Immature natural killer cell (primary cell): ENCODE data around the gene UBE2E1. TPM values are rescaled to one million over a fixed set of nuclear protein-coding genes. Genes with fewer than 3 reads are reported as not detected.

Experiments
- DNase-seq, 3 donors: peaks; one replicate each; pipeline ENCODE4 v3.0.0; 2022; ENCODE audit warnings: mixed read lengths in 1 of 3
- H3K27ac Mint-ChIP-seq, 6 donors: one replicate each; pipeline ENCODE4 v1.8.0; 2020; ENCODE audit warnings: mixed read lengths in 6 of 6, mild to moderate bottlenecking in 5 of 6, inconsistent platforms in 4 of 6, moderate library complexity in 3 of 6
- H3K27me3 Mint-ChIP-seq, 3 donors: one replicate each; pipeline ENCODE4 v1.8.0; 2020 to 2021; ENCODE audit warnings: low read depth in 3 of 3, mild to moderate bottlenecking in 3 of 3, mixed read lengths in 3 of 3, moderate library complexity in 3 of 3, inconsistent platforms in 1 of 3
- H3K36me3 Mint-ChIP-seq, 3 donors: one replicate each; pipeline ENCODE4 v1.8.0; 2020; ENCODE audit warnings: mixed read lengths in 3 of 3, inconsistent platforms in 2 of 3, mild to moderate bottlenecking in 2 of 3
- H3K4me1 Mint-ChIP-seq, 2 donors: one replicate each; pipeline ENCODE4 v1.8.0; 2020; ENCODE audit warnings: inconsistent platforms in 2 of 2, mild to moderate bottlenecking in 2 of 2, mixed read lengths in 2 of 2, moderate library complexity in 1 of 2
- H3K4me3 Mint-ChIP-seq, 5 donors: one replicate each; pipeline ENCODE4 v1.8.0; 2020; ENCODE audit warnings: mild to moderate bottlenecking in 5 of 5, mixed read lengths in 5 of 5, inconsistent platforms in 3 of 5, moderate library complexity in 3 of 5
- H3K9me3 Mint-ChIP-seq, 6 donors: one replicate each; pipeline ENCODE4 v1.8.0; 2020; ENCODE audit warnings: mild to moderate bottlenecking in 6 of 6, mixed read lengths in 6 of 6, inconsistent platforms in 4 of 6, moderate library complexity in 3 of 6
- polyA plus RNA-seq, 3 donors: library from polyadenylated mRNA; unstranded; fragments of 300-500 nt; fragmentation: Illumina TruSeq; gene quantifications; one replicate each; pipeline ENCODE4 v1.2.3, GENCODE V29; 2021

The UBE2E1 gene
- polyA plus RNA-seq, 3 donors from 2014 or later = 18.0 to 43.9 (median 19.2) TPM

GRCh38 chr3:23804441-23805209 lies 1.1 kb upstream of the UBE2E1 start:
- H3K27me3 Mint-ChIP-seq = peaks cover 5 to 12% (median 8%) of the 10 kb centered on the region in 3 donors
- H3K36me3 Mint-ChIP-seq = no peaks in the 10 kb centered on the region
- H3K4me1 Mint-ChIP-seq = peaks cover 32 to 39% of the 10 kb centered on the region in 2 donors
- H3K4me3 Mint-ChIP-seq = peak overlapping the region; percentile 31 to 92 (median 88)
- peak overlapping the region; percentile 2 to 85 (median 38) for H3K27ac Mint-ChIP-seq
- no peaks in the 10 kb centered on the region for H3K9me3 Mint-ChIP-seq
- DNase-seq = no peak

GRCh38 chr3:23805210-23805632 lies 534 bp upstream of the UBE2E1 start:
- no peaks in the 10 kb centered on the region for H3K36me3 Mint-ChIP-seq
- peaks cover 38 to 45% of the 10 kb centered on the region in 2 donors for H3K4me1 Mint-ChIP-seq
- peak overlapping the region; percentile 72 to 89 (median 82) for H3K27ac Mint-ChIP-seq
- peaks cover 9 to 17% (median 10%) of the 10 kb centered on the region in 3 donors for H3K27me3 Mint-ChIP-seq
- no peaks in the 10 kb centered on the region for H3K9me3 Mint-ChIP-seq
- no peak for DNase-seq
- peak overlapping the region; percentile 87 to 95 (median 92) for H3K4me3 Mint-ChIP-seq

GRCh38 chr3:23806534-23807423 lies 1.0 kb downstream of the UBE2E1 start:
- DNase-seq = peak in 1 of 3 donors; percentile 14
- peak overlapping the region; percentile 73 to 95 (median 92) for H3K27ac Mint-ChIP-seq
- peaks cover 11 to 22% (median 15%) of the 10 kb centered on the region in 3 donors for H3K27me3 Mint-ChIP-seq
- H3K4me1 Mint-ChIP-seq = peaks cover 49 to 58% of the 10 kb centered on the region in 2 donors
- H3K4me3 Mint-ChIP-seq = peak overlapping the region; percentile 94 to 98 (median 95)
- H3K36me3 Mint-ChIP-seq = peaks cover 0 to under 1% (median 0%) of the 10 kb centered on the region in 3 donors
- no peaks in the 10 kb centered on the region for H3K9me3 Mint-ChIP-seq

GRCh38 chr3:23807424-23808015 lies 1.8 kb downstream of the UBE2E1 start:
- Mint-ChIP-seq H3K27me3 (peaks cover 11 to 22% (median 15%) of the 10 kb centered on the region in 3 donors), H3K4me1 (peaks cover 56 to 65% of the 10 kb centered on the region in 2 donors), H3K4me3 (peak overlapping the region; percentile 94 to 98 (median 95)), H3K9me3 (no peaks in the 10 kb centered on the region), H3K36me3 (peaks cover 0 to 4% (median 4%) of the 10 kb centered on the region in 3 donors), H3K27ac (peak overlapping the region; percentile 73 to 95 (median 92))
- no peak for DNase-seq

DNA sequence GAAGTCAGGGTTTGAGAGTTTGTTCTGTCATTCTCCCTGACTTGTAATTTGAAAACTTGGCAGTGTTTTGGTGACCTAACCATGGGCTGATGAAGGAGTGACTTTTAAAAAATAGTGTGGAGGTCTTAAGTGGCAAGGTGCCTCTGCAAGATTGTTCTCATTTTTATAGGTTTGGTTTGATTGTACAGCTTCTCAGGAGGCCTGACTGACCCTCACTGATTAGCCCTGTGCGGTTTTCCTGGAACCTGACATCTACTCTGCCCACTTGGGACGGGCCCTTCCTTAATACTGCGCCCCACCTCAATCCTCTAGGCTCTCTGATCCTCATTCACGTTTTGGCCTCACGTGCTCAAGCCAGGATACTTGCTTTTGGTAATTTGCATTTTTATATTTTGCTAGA lies 2.8 kb downstream of the UBE2E1 start:
- peak overlapping the region in 5 of 6 donors; percentile 22 to 95 (median 92) for H3K27ac Mint-ChIP-seq
- H3K36me3 Mint-ChIP-seq = peaks cover 0 to 4% (median 4%) of the 10 kb centered on the region in 3 donors
- DNase-seq = no peak
- H3K27me3 Mint-ChIP-seq = peaks cover 11 to 22% (median 15%) of the 10 kb centered on the region in 3 donors
- H3K4me1 Mint-ChIP-seq = peaks cover 57 to 72% of the 10 kb centered on the region in 2 donors
- peak overlapping the region; percentile 8 to 98 (median 94) for H3K4me3 Mint-ChIP-seq
- H3K9me3 Mint-ChIP-seq = no peaks in the 10 kb centered on the region

DNA sequence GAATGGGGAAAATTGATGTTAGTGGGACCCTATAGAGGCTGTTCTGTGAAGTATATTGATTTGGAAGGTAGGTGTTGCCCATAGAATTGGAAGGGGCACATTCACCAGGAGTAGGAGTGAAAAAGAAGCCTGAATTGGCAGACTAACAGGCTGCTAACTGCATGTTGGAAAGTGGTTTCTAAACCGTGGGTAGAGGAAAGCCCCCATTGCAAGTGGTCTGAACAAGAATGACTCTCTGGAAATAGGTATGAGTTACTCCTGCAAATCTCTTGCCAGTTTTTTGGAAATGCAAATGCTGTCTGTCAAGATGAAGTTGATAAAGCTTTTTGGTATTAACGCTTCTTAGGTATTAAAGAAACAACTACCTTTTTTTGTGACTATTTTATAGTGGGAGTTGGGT lies 3.5 kb downstream of the UBE2E1 start:
- Mint-ChIP-seq H3K36me3 (peaks cover 0 to 4% (median 4%) of the 10 kb centered on the region in 3 donors), H3K9me3 (no peaks in the 10 kb centered on the region), H3K27me3 (peaks cover 11 to 22% (median 15%) of the 10 kb centered on the region in 3 donors), H3K4me1 (peaks cover 57 to 72% of the 10 kb centered on the region in 2 donors), H3K27ac (peak overlapping the region; percentile 47 to 96 (median 88)), H3K4me3 (peak overlapping the region; percentile 91 to 98 (median 96))
- no peak for DNase-seq

- Mint-ChIP-seq H3K4me1 (peaks cover 57 to 68% of the 10 kb centered on the region in 2 donors), H3K27ac (peak overlapping the region; percentile 87 to 96 (median 92)), H3K27me3 (peaks cover 11 to 22% (median 15%) of the 10 kb centered on the region in 3 donors), H3K36me3 (peaks cover 0 to 4% (median 4%) of the 10 kb centered on the region in 3 donors), H3K4me3 (peak overlapping the region; percentile 91 to 98 (median 96)), H3K9me3 (no peaks in the 10 kb centered on the region)
- no peak for DNase-seq
Observed at GRCh38 chr3:23809840-23810342, 4.1 kb downstream of the UBE2E1 start.

- peak; percentile 47 to 50 (median 50) for DNase-seq
- H3K27me3 Mint-ChIP-seq = peaks cover 8 to 18% (median 15%) of the 10 kb centered on the region in 3 donors
- H3K4me3 Mint-ChIP-seq = peak overlapping the region; percentile 95 to 98 (median 96)
- H3K4me1 Mint-ChIP-seq = peaks cover 58 to 67% of the 10 kb centered on the region in 2 donors
- H3K27ac Mint-ChIP-seq = peak overlapping the region; percentile 87 to 96 (median 92)
- peaks cover 0 to 7% (median 4%) of the 10 kb centered on the region in 3 donors for H3K36me3 Mint-ChIP-seq
- no peaks in the 10 kb centered on the region for H3K9me3 Mint-ChIP-seq
Observed at GRCh38 chr3:23810343-23811184, 4.8 kb downstream of the UBE2E1 start.

GRCh38 chr3:23811185-23811527 lies 5.4 kb downstream of the UBE2E1 start:
- H3K9me3 Mint-ChIP-seq = no peaks in the 10 kb centered on the region
- H3K27me3 Mint-ChIP-seq = peaks cover 8 to 16% (median 12%) of the 10 kb centered on the region in 3 donors
- peaks cover 0 to 8% (median 4%) of the 10 kb centered on the region in 3 donors for H3K36me3 Mint-ChIP-seq
- H3K4me3 Mint-ChIP-seq = peak overlapping the region; percentile 91 to 98 (median 95)
- peak overlapping the region; percentile 77 to 96 (median 90) for H3K27ac Mint-ChIP-seq
- no peak for DNase-seq
- H3K4me1 Mint-ChIP-seq = peaks cover 64 to 69% of the 10 kb centered on the region in 2 donors

DNA sequence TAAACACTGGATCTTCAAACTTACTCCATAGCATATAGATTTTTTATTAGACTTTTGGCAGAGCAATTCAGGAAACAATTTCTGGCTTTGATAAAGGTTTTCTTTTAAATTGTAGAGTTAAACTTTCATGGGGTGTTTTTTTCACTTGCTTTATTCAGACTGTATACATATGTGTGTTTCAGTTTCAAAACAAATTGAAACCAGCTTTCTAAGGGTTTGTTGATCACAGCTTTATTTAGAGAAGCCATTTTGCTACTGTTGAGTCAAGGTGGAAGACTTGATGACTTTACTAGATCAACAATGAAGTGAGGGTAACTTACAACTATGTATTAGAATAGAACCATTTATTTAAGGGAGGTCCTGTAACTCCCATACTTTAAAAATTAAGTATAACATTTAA lies 6.2 kb downstream of the UBE2E1 start:
- Mint-ChIP-seq H3K9me3 (no peaks in the 10 kb centered on the region), H3K36me3 (peaks cover 0 to 8% (median 4%) of the 10 kb centered on the region in 3 donors), H3K4me1 (peaks cover 64 to 68% of the 10 kb centered on the region in 2 donors), H3K4me3 (peak overlapping the region; percentile 91 to 98 (median 95)), H3K27me3 (peaks cover 7 to 15% (median 12%) of the 10 kb centered on the region in 3 donors), H3K27ac (peak overlapping the region; percentile 34 to 92 (median 73))
- DNase-seq = no peak

DNA sequence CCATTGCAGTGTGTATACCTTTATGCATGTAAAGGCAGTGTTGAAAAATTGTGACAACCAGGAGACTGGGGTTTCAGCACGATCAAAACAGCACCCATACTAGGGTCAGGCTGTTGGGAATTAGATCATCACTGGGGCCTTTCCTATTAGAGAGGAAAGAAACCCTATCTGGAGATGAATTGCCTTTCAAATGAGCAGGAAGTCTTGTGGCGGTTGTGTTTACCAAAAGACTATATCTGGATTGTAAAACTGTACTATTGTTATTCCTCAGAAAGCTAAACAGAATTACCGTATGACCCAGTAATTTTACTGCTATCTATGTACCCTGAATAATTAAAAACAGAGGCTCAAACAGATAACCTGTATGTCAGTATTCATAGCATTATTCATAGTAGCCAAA lies 10.1 kb downstream of the UBE2E1 start:
- H3K27me3 Mint-ChIP-seq = peaks cover 0 to 7% (median 3%) of the 10 kb centered on the region in 3 donors
- peaks cover 45 to 64% of the 10 kb centered on the region in 2 donors for H3K4me1 Mint-ChIP-seq
- no peaks in the 10 kb centered on the region for H3K9me3 Mint-ChIP-seq
- DNase-seq = no peak
- no peak overlapping the region for H3K4me3 Mint-ChIP-seq
- H3K36me3 Mint-ChIP-seq = peaks cover 4 to 14% (median 4%) of the 10 kb centered on the region in 3 donors
- H3K27ac Mint-ChIP-seq = no peak overlapping the region

DNA sequence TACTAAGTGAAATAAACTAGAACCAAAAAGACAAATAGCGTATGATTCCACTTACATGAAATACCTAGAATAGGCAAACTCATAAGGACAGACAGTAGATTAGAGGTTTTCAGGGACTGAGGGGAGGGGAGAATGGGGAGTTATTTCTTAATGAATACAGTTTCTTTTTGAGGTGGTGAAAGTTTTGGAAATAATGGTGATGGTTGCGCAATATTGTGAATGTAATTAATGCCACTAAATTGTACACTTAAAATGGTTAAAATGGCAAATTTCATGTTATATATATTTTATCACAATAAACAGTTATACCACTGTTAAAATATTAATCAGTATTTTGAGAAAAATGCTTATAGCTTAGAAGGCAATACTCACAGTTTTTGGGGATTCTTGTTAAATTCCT lies 11.0 kb downstream of the UBE2E1 start:
- peaks cover 45 to 64% of the 10 kb centered on the region in 2 donors for H3K4me1 Mint-ChIP-seq
- peaks cover 4 to 14% (median 4%) of the 10 kb centered on the region in 3 donors for H3K36me3 Mint-ChIP-seq

More for the DNA sequence above, 11.0 kb downstream of the UBE2E1 start:
- peaks cover 0 to 3% (median 0%) of the 10 kb centered on the region in 3 donors for H3K27me3 Mint-ChIP-seq
- DNase-seq = no peak
- no peak overlapping the region for H3K4me3 Mint-ChIP-seq
- no peak overlapping the region for H3K27ac Mint-ChIP-seq
- H3K9me3 Mint-ChIP-seq = no peaks in the 10 kb centered on the region
